Iris pigment epithelial cell (primary cell): Measurements from ENCODE around the gene MYEOV.

Experiments used
- DNase-seq: peaks from one replicate; pipeline ENCODE4 v3.0.0-alpha.2; 2011; ENCODE audit warnings: low read depth

MYEOV gene

GRCh38 chr11:69293819-69294505, at the start of gene MYEOV:
Gene MYEOV, plus strand, starts transcription at chr11:69294155. Its CDS starts 1,200 bp downstream, at chr11:69295355.
- peak; percentile 71 for DNase-seq

GRCh38 chr11:69244266-69244665, 49.7 kb upstream of the MYEOV start:
- DNase-seq = no peak

- no peak for DNase-seq
These were observed 48.9 kb upstream of the MYEOV start for GRCh38 chr11:69245041-69245440.

- DNase-seq = no peak
These were observed 48.2 kb upstream of the MYEOV start for GRCh38 chr11:69245491-69246345.

GRCh38 chr11:69249311-69250185, 44.4 kb upstream of the MYEOV start:
- DNase-seq = peak; percentile 77

- DNase-seq = no peak
These were observed 43.5 kb upstream of the MYEOV start for GRCh38 chr11:69250186-69251056.

GRCh38 chr11:69251057-69251393, 42.9 kb upstream of the MYEOV start:
- DNase-seq = no peak

- no peak for DNase-seq
These were observed 42.1 kb upstream of the MYEOV start for GRCh38 chr11:69251639-69252489.

GRCh38 chr11:69252490-69252837, 41.5 kb upstream of the MYEOV start:
- no peak for DNase-seq

GRCh38 chr11:69253028-69253427, 40.9 kb upstream of the MYEOV start:
- peak; percentile 72 for DNase-seq

- no peak for DNase-seq
These were observed 36.8 kb upstream of the MYEOV start for GRCh38 chr11:69257134-69257533.

- no peak for DNase-seq
These were observed 35.9 kb upstream of the MYEOV start for GRCh38 chr11:69257838-69258658.

- no peak for DNase-seq
These were observed 34.9 kb upstream of the MYEOV start for GRCh38 chr11:69259096-69259495.

- DNase-seq = no peak
These were observed 33.3 kb upstream of the MYEOV start for GRCh38 chr11:69260622-69261021.

GRCh38 chr11:69261116-69261515, 32.8 kb upstream of the MYEOV start:
- DNase-seq = no peak

GRCh38 chr11:69262918-69263735, 30.8 kb upstream of the MYEOV start:
- DNase-seq = no peak

GRCh38 chr11:69263736-69264052, 30.3 kb upstream of the MYEOV start:
- DNase-seq = no peak

- no peak for DNase-seq
These were observed 29.5 kb upstream of the MYEOV start for GRCh38 chr11:69264486-69264885.

GRCh38 chr11:69265210-69265609, 28.7 kb upstream of the MYEOV start:
- DNase-seq = no peak
